Mucosa of descending colon (tissue), 3 donors: Measurements from ENCODE around the gene METRNL. TPM values are rescaled to one million over a fixed set of nuclear protein-coding genes. Genes with fewer than 3 reads are reported as not detected.
A peak's percentile ranks its signal among the peaks of the same experiment; 100 is the strongest.

Source experiments
- ATAC-seq: fragments of 200-7000 bp; cut with Tn5 transposase; one replicate; pipeline ENCODE4 v1.9.1; 2020; ENCODE audit warnings: mild to moderate bottlenecking, moderate library complexity
- DNase-seq, 3 donors: peaks; one replicate each; pipeline ENCODE4 v3.0.0-alpha.2; 2020
- H3K36me3 ChIP-seq: fragments of 200-600 bp; one replicate; pipeline ENCODE4 v1.8.0; 2021; ENCODE audit warnings: low read depth, mild to moderate bottlenecking
- H3K4me1 ChIP-seq: fragments of 200-600 bp; one replicate; pipeline ENCODE4 v1.8.0; 2021; ENCODE audit warnings: low read depth, mild to moderate bottlenecking
- H3K4me3 ChIP-seq: fragments of 200-600 bp; one replicate; pipeline ENCODE4 v1.8.0; 2021; ENCODE audit warnings: mild to moderate bottlenecking
- H3K9me3 ChIP-seq: fragments of 200-600 bp; one replicate; pipeline ENCODE4 v1.8.0; 2021; ENCODE audit warnings: mild to moderate bottlenecking
- intact Hi-C, 2 donors: fragments of 100-400 bp; cut with DNase I in 1 of 2; cut with micrococcal nuclease in 1 of 2; formaldehyde crosslinking; loops; one replicate each; pipeline versions ENCODE4 v1.11.0 to v1.11.1; 2022; cut with DNase I, micrococcal nuclease
- total RNA-seq, 3 donors: library from RNA; stranded (reverse); fragmentation: NEBNext Ultra II Directional in 2 of 3; extraction: Animal tissue kit (Norgen Biotek cat#: 25700) in 2 of 3; gene quantifications; one replicate each; pipeline versions ENCODE4 v1.2.1 to v1.2.4, GENCODE V29; 2021 to 2023
- TF ChIP-seq, protein P1 (sequence below): fragments of 200-600 bp; IDR thresholded peaks from one replicate; pipeline ENCODE4 v1.8.0; 2022; ENCODE audit warnings: antibody characterized with exemption, mild to moderate bottlenecking
- donor health status: DM: no; HTN: no; CAD: no; lungs with moderate emphysema.
- donor health status: DM: no; HTN: no; CAD: no.
- donor health status: DM: no; HTN: yes; CAD: no.

METRNL gene
- total RNA-seq, 3 donors from 2014 or later = 78.6 to 134 (median 116) TPM

DNA sequence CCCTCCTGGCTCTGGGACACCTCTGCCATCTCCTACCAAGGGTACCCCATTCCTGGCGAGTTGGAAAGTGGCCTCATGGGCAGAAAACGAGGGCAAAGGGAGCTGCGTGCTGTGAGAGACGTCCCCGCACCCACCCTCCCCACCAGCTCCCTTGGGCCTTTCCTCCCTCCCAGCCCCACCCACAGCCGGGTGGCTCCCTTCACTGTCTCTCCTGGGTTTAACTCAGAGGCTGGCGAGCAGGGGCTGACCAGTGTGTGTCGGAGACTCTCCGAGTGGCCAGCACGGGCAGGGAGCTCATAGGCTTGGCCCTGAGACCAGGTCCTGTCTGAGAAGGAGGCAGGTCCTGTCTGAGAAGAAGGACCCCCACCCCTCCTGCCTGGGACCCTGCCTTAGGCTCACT lies 26.1 kb downstream of the METRNL start:
- Histone ChIP-seq H3K36me3 (no peaks in the 10 kb centered on the region), H3K4me3 (no peak overlapping the region), H3K4me1 (peaks cover 41% of the 10 kb centered on the region), H3K9me3 (no peaks in the 10 kb centered on the region)
- intact Hi-C loops = no loop called here
- ATAC-seq (no peak), DNase-seq (peak; percentile 11 to 56 (median 47))
- TF ChIP-seq, protein P1, sequence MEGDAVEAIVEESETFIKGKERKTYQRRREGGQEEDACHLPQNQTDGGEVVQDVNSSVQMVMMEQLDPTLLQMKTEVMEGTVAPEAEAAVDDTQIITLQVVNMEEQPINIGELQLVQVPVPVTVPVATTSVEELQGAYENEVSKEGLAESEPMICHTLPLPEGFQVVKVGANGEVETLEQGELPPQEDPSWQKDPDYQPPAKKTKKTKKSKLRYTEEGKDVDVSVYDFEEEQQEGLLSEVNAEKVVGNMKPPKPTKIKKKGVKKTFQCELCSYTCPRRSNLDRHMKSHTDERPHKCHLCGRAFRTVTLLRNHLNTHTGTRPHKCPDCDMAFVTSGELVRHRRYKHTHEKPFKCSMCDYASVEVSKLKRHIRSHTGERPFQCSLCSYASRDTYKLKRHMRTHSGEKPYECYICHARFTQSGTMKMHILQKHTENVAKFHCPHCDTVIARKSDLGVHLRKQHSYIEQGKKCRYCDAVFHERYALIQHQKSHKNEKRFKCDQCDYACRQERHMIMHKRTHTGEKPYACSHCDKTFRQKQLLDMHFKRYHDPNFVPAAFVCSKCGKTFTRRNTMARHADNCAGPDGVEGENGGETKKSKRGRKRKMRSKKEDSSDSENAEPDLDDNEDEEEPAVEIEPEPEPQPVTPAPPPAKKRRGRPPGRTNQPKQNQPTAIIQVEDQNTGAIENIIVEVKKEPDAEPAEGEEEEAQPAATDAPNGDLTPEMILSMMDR = no peak

- TF ChIP-seq, protein P1 = no peak
- no peak overlapping the region for H3K4me3 ChIP-seq
- peaks cover 39% of the 10 kb centered on the region for H3K4me1 ChIP-seq
- H3K36me3 ChIP-seq = no peaks in the 10 kb centered on the region
- ATAC-seq (no peak), DNase-seq (no peak)
- no peaks in the 10 kb centered on the region for H3K9me3 ChIP-seq
- intact Hi-C loops = no loop called here
Measured at GRCh38 chr17:83106056-83106588, 26.7 kb downstream of the METRNL start.

DNA sequence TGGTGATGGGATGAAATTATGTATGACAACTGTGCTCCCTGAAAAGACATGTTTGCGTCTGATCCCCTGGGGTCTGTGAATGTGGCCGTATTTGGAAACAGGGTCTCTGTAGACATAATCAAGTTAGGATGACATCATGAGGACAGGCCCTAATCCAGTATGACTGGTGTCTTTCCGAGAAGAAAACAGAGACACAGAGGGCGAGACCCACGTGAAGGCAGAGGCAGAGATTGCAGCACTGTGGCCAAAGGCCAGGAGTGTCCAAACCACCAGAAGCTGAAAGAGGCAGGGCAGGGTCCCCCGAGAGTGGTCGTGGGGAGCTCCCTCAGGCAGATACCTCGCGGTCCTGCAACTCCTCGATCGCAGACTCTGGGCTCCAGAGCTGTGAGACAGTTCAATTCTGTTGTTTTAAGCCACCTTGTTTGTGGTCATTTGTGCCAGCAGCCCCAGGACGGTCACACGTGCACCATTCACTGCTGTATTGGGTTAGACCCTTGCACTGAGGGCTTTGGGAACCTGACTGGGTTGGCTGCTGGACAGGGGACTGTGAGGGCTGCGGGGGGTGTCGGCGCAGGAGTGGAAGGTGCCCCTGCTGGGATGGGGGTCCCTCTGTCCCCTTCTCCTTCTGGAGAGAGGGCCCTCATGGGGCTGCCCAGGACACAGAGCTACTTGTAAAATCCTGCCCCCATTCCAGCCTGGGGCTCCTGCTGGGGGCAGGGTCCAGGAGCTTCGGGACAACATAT lies 27.7 kb downstream of the METRNL start:
- peaks cover 29% of the 10 kb centered on the region for H3K4me1 ChIP-seq
- H3K4me3 ChIP-seq = no peak overlapping the region
- no peaks in the 10 kb centered on the region for H3K9me3 ChIP-seq
- TF ChIP-seq, protein P1 = no peak
- DNase-seq = peak in 1 of 3 donors; percentile 14
- intact Hi-C loops = no loop called here
- no peaks in the 10 kb centered on the region for H3K36me3 ChIP-seq
- no peak for ATAC-seq

DNA sequence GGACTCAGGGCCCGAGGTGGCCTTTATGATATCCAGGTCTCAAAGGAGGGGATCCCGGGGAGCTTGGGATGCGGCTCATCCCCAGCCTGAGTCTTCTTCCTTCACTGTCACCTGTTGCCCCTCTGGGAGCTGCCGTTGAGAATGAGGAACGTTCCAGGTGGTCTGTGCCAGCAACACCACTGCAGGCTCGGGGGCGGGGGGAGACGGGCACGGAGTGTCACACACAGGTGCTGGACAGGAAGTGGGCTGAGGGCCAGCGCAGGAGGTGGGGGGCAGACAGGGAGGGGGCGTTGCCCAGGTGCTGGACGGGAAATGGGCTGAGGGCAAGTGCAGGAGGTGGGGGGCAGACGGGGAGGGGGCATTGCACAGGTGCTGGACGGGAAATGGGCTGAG lies 28.2 kb downstream of the METRNL start:
- H3K4me1 ChIP-seq = peaks cover 24% of the 10 kb centered on the region
- intact Hi-C loops = no loop called here
- ATAC-seq (no peak), DNase-seq (no peak)
- TF ChIP-seq, protein P1 = no peak
- no peak overlapping the region for H3K4me3 ChIP-seq
- H3K9me3 ChIP-seq = no peaks in the 10 kb centered on the region
- no peaks in the 10 kb centered on the region for H3K36me3 ChIP-seq

DNA sequence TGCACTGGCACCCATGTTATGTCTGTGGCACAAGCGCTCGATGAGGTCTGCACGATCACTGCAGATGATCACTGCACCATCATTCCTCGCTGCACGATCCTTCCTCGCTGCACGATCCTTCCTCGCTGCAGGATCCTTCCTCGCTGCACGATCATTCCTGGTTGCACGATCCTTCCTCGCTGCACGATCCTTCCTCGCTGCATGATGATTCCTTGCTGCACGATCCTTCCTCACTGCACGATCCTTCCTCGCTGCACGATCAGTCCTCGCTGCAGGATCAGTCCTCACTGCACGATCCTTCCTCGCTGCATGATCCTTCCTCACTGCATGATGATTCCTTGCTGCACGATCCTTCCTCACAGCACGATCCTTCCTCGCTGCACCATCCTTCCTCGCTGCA lies 29.3 kb downstream of the METRNL start:
- intact Hi-C loops = no loop called here
- Histone ChIP-seq H3K9me3 (no peaks in the 10 kb centered on the region), H3K4me3 (no peak overlapping the region), H3K4me1 (peaks cover 19% of the 10 kb centered on the region), H3K36me3 (no peaks in the 10 kb centered on the region)
- ATAC-seq = no peak
- no peak for DNase-seq
- TF ChIP-seq, protein P1 = no peak
